Activated T-cell treated with anti-CD3 and anti-CD28 coated beads, Interleukin-2, amount 50 U/mL, for 48 hours (primary cell): Measurements from ENCODE around the gene ADAMTS4.
A peak's percentile ranks its signal among the peaks of the same experiment; 100 is the strongest.

Experiments
- DNase-seq, 2 experiments: peaks; one replicate each; pipeline ENCODE4 v3.0.0-alpha.2; 2020

Gene ADAMTS4

DNA sequence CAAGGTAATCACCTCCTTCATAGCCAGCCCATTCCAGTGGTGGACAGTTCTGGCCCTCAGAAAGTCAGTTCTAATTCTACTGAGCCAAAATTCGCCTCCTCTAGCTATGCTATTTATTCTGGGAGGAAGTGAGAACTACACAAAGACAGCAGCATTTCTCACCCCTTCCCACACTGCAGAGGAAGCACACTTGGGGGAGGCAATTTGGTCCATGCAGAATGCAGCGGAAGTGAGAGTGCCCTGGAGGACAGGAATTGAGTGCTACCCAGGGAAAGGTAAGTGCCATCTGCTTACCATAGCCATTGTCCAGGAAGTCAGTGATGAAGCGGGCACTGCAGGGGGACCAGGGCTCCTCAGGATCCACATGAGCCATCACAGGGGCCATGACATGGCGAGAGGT, 3.7 kb downstream of the ADAMTS4 start:
- DNase-seq = no peak

DNA sequence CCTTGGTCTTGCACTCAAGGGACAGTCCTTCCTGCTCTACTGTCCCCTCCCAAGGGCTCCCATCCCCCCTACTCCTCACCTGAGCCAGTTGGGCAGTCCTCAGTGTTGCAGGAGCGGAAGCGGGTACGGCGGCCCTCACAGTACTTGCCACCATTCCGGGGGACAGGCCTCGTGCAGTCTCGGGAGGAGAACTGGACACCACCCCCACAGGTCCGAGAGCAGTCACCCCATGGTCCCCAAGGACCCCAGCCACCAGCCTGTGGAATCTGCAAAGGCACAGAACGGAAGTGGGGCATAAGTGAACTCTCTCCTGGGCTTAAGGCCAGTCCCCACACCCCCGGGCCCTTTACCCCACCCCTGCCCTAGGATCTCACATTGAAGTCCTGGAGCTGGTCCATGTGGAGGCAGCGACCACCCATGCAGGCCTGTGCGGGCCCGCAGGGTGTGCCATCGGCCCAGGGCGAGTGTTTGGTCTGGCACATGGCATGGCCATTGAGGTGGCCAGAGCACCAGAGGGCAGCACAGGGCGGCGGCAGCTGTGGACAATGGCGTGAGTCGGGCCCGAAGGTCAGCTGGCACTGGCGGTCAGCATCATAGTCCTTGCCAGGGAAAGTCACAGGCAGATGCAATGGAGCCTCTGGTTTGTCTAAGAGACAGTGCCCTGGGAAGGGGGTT, 5.2 kb downstream of the ADAMTS4 start:
- DNase-seq = no peak

DNA sequence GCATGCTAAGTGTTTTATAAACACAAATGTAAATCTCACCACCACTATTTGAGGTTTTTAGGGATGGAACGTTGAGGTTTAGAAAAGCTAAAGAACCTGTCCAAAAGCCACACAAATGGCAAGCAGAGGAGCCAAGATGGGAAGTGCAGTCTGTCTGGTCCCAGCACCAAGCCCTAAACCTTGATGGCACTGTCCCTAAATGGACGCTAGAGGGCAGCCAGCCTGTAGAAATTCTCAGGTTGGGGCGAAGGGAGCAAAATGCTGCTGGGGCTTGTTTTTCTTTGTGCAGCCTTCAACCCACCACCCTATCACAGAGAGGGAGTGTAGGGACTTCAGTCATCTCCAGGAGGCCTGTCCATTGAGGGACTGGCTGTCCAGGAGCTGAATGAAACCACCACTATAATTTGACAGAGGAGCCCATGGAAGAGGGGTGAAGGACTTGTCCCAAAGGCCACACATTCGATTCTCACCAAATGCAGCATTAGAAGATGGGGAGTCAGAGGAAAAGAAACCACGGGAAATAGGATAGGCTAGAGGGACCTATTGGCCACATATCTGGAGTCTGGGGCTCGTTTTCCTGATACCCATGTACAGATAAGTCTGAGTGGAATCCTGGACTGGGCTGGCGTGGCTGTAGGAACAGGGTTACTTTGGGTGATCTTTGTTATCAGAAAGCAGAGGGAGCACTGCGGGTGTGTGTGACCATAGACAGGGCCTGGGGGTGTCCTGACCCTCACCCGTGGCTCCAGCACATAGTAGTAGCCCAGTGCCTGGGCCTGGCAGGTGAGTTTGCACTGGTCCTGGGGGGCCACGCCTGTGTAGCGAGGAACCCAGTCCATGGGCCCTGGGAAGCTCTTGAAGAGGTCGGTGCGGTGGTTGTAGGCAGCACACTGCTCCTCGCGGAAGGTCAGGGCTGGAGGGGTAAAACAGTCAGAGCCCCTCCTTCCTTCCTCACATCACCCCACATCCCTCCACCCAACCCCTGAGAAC, 6.1 kb downstream of the ADAMTS4 start:
- DNase-seq = peak; percentile 74 to 76

DNA sequence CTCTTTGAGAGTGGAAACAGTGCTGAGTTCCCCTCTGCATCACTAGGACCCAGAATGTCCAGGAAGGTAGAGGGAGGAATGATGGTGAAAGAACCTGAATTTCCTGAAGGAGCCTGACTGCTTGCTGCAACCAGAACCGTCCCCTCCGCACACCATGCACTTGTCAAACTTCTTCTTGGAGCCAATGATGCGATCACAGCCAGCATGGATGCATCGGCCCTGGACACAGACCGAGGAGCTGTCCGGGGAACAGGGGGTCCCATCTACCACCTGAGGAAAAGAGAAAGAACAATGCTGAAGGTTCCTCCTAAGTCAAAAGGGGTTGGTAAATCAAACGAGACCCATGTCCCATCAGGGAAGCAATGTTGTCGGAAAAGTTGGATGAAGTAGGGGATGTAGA, 6.9 kb downstream of the ADAMTS4 start:
- no peak for DNase-seq

DNA sequence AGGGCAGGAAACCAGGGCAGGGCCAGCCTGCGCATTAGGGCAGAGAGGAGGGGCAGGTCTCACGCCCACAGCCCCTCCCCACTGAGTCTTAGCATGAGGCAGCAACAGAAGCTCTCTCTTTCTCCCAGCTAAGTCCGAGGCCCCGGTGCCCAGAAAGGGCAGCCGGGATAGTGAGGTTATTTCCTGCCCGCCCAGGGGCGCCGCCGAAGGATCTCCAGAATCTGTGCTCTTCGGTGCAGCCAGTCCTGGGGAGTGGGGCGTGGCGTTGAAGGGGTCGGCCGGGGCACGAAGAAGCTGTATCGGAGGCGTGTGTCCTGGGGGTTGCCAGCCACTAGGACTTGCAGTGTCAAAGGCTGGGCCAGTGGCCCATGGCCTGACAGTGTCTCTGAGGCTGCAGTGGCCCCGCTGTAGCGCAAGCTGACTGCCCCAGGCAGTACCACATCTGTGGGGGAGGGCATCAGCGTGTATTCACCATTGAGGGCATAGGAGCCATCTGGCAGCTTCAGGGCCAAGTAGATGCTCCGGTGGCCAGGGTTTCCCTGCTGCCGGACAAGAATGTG, 7.8 kb downstream of the ADAMTS4 start:
- no peak for DNase-seq

DNA sequence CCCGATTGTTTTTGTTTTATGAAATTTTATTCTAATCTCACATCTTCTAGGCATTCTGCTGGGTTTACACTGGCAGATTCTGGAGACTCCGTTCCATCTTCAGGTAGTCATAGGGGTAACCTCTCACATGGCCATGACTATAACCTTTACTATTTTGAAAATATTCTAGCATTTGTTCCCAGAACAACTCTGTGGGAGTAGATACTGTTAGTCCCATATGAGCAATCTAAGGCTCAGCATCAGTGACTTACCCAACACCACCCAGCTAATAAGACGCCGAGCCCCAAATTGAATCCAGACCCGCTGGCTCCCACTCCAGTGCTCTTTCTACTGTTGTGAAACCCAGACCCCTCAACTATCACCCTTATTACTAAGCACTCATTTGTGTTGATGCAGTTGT, 9.8 kb downstream of the ADAMTS4 start:
- DNase-seq = no peak

DNA sequence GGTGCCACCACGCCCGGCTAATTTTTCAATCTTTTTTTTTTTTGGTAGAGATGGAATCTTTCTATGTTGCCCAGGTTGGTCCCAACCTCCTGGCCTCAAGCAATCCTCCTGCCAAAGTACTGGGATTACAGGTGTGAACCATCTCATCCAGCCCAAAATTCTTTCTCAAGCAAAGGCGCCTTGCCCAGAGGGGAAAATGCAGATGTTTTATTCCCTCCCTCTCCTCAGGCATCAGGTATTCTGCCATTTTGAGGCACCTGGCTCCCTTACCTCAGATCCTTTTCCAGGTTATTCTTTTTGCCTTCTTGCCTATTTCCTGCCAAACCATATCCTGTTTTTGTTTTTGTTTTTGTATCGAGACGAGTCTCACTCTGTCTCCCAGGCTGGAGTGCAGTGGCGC, 10.5 kb downstream of the ADAMTS4 start:
- no peak for DNase-seq

DNA sequence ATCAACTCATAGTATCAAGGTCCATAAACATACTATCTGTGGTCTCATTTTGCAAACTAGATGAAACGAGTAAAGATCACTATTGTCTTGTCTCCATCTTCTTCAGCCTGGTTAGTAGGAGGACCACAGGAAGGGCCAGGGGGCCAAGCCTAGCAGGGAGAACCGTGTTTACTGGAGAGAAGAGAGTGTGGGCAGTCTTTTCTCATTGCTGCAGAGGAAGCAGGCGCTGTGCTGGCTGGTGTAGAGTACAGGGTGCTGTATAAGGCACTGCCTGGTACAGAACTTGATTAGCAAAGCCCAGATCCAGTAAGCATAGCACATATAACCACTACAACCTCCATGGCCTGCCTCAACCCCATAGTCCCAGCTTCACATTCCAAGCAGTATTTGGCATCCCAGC, 11.5 kb downstream of the ADAMTS4 start:
- no peak for DNase-seq

DNA sequence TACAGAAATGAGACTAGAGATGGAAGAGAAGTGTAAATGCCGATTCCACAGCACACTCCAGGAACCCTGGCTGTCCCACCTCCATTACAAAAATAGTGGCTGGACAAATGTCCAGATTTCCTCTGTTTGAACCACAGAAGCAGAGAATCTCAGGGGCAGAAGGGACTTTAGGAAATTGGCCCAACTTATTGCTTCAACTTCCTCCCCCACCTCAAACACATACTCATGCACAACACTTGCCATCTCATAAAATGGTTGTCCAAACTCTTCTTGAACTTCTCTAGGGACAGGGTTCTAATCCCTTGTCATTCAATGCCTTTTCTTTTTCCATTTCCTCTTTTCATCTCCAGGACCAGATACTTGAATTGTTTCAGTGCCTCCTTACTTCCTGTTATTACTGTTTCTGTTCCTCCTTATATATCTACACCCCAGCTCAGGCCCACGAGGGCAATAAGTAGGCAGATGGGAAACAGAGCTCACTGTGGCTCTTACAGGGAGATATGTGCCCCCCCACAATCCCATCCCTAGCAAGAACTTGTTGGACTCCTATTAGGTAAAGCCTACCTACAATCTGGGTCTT, 13.0 kb downstream of the ADAMTS4 start:
- DNase-seq = no peak

DNA sequence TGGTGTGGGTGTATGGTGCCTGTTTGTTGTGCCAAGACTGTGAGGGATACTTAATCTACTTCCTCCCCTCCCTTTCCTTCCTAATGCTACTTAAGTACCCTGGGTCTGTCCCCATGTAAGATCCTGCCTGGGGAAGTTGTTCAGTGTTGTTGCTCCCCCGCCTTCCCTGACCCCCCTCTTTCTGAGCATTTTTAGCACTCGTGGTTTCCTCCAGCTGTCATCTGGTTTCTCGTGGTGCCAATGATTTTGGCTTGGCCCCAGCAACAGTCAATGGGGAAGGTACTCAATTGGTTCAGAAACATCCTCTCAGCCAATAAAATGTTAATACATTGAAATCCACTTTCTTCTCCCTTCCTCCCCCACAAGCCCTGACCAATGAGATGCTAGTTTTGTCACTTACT, 13.6 kb downstream of the ADAMTS4 start:
- peak; percentile 72 to 73 for DNase-seq

DNA sequence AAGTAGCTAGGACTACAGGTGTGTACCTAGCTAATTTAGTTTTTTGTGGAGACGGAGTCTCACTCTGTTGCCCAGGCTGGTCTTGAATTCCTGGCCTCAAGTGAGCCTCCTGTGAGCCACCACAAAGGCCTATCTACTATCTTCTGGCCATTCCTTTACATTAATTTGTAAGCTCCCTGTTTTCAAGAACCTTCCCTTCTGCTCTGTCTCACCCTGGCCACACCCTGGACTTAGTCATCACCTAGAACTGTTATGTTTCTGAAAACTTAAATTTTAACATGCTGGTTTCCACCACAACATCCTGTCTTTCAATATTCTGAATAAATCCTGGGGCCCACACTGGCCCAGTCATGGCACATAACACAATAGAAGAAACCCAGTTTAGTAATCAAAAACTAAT, 16.6 kb downstream of the ADAMTS4 start:
- peak; percentile 73 for DNase-seq

DNA sequence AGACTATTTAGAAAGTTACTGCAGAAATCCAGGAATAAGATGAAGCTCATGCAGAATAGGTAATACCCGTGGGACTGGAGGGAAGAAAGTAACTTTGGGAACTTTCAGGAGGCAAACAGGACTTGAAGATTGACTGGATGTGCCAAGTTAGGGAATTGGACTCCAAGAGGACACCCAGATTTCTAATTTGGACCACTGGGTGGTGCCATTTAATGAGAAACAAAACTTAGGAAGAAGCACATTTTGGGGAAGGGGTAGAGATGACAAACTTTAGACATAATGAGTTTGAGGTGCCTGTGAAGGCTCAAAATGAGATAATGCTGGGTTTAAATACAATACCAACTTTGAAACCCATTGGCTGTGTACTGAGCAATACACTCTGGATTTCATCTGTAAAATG, 18.2 kb downstream of the ADAMTS4 start:
- DNase-seq = no peak

DNA sequence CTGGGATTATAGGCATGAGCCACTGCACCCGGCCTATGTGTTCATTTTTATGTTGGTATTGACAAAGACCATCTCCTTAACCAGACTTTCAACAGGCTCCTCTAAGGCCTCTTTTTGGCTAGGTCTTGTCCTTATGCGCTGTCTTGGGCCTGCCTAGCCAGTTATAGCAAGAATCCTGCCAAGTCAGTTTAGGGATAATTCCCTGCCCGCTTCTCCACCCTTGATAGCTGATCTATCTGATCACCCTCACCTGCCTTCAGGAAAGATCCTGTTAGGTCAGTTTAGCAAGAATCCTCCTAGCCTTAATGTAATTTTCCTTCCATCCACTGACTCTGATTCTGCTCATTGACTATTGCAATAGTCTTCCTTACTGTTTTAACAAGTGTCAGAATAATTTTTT, 19.2 kb downstream of the ADAMTS4 start:
- DNase-seq = no peak

DNA sequence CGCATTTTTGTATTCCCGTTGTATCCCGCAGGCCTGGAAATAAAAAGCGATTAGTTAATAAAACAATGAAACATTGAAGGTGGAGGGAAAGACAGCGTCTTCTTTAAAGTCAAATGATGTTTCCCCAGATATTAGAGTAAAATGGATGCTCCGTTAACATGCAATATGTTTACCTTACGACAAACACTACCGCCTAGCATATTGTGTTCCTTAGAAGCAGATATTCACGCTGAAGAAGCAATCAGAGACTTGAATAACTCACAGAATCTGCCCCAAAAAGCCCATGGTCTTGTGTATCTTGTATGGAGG, 21.0 kb downstream of the ADAMTS4 start:
- DNase-seq = no peak

DNA sequence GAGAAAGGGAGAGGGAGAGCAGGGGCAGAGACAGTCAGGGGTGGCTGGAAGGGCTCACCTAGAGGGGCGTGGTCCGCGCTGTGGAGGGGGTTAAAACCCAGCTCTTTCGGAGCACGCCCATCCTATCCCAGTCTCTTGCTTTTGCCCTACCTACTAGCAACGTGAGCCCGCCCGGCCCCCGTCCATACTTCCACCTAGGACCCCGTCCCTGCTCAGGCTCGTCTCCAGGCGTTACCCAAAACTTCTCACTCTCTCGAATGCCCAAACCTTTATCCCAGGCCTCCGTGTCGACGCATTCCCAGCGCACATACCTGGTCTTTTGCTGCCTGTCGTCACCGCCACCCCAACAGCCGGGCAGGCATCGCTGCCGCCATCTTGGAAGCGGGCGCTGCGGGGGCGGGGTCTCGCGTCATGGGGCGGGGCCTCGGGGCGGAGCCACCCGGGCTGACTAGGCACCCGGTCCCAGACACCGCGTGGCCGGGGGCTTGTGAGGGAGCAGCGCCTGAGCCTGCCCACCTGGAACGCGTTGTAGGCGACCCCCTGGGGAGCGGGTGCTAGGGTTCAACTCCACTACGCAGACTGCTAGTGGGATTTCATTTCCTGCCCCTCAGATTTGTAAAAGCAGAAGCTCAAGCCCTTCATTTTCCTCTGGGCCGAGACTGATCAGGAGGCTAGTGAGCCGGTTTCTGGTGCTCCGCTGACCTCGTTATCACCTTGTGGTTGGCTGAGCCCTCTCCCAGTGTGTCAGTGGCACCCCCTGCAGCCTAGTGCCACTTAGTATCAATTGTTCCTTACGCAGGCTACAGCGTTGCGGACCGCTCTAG, 21.5 kb downstream of the ADAMTS4 start, which contains the start of gene B4GALT3:
Gene B4GALT3 (minus strand): TSS at position 396 of the 824 bp plus-strand sequence. CDS start 1,447 bp downstream, outside the sequence.
- DNase-seq = peak; percentile 98 to 99

DNA sequence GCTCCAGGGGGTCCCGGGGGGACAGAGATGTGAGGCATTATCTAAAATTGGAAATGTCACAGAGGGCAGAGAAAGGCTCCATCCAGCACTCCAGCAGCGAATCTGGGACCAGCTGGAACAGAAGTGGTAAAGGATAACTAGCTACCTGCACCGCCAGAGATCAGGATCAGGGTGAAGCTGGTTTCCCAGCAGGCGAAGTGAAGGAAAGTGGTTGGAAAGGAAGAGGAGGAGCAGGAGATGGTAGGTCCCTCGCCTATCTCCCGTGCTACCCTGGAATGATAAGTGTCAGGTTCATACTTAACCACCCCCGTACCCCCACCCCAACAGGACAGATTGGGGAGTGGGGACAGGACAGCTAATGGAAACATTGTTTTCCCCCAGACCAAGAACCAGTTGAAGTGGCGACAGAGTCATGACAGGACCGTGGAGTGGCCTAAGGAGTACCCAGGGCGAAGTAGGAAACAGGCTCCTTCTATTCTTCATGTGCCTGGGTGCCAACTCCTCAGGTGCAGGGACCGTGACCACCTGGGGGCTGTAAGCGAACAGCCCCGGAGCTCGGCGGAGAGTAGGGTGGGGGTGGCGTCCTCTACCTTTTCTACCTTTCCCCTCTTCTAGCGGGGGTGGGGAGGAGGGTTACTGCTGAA, 22.3 kb downstream of the ADAMTS4 start:
- DNase-seq = no peak

DNA sequence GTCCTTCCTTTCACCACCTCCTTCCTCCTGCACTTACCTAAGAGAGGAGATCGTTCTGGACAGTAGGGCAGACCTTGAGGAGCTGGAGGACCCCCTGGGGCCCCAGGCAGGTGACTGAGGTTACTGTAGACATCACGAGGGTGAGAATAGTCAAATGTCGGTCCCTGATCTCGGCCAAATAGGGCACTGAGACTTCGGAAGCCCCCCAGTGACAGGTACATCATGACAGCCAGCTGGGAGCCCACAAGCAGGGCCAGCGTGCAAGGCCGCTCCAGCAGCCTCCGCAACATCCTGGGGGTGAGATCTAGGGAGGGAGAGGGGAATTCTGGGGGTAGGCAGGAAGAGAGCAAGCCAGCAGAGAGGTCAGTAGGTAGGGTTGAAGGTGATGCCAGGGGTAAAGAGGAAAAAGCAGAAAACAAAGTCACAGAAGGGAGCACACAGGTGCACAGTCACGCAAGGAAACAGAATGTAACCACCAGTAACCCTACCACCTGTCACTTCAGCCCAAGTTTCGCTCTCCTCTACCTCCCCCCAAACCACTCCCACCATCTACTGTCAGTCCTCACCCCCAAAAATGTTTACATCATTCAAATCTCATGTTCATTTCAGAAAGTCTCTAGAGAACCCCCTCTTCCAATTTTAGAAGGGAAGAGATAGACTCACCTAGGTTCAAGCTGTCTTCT, 22.9 kb downstream of the ADAMTS4 start:
- no peak for DNase-seq

DNA sequence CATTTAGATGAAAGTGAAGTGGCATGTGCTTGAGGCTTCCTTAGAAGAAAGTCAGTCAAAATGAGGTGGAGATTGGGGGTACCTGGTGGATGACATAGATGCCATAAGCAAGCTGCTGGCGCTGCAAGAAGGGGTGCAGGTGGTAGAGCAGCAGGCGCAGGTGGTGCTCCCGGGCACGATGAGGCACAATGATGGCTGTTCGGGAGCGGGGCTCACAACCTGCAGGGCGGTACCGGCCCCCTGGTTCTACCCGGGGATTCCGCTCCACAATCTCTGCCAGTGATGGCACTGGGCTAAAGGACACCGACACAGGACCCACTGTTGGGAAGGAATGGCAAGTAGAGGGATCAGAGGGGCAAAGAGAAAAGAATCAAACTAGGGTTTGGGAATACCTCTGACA, 23.9 kb downstream of the ADAMTS4 start:
- no peak for DNase-seq

DNA sequence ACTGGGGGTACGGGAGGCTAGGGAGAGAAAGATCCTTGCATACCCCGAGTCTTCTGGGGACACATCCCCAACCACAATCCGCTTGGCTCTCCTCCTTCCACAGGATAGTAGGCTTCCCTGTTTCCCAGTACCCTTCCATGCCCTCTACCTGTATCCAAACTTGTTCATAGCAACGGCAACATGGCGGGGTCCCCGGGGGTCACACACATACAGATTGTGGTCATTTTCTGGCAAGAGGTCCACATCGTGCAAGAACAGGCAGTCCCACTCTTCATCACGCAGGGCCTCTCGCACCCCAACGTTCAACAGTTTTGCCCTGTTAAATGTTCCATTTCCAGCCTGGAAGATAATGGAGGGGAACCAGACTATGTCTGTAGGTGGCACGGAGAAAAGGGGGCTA, 25.1 kb downstream of the ADAMTS4 start:
- no peak for DNase-seq

DNA sequence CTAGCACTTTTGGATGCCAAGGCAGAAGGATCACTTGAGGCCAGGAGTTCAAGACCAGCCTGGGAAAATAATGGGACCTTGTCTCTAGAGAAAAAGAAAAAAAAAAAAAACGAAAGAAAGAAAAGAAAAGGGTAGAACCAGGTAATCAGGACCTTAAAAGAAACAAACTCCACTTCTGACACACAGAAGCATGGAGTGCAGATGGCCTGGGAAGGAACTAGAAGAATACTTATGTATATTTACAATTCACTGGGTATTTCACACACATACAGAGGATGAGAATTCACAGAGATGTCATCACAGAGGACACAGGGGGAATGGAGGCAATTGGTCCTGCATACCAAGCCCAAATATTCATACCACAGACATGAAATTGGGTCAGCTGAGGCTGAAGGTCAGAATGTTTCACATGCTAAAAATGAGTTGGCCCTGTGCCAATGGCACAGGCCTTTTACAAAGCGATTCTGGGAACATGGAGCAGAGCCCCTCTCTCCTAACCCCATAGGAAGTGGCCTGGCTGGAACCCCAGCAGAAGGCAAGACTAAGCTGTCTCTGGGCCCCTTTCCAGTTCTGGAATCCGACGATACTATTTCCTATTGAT, 26.0 kb downstream of the ADAMTS4 start:
- DNase-seq = no peak

DNA sequence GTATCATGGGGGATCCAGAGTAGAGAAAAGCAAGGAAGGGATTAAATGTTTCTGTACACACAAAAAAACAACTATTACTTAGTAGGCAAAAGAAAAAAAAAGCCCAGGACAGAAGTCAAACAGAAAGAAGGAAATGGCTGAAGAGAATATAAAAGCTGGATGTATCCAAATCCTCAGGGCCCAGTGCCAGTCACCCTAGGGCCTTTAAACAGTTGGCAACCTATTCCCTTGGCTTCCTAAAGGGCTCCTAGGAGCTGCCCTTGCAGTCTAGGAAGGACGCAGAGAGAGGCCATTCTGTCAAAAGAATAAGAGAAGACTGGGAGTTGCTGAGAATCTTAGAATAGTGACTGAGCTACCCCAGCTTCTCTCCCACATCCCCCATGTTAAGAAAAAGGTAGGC, 26.5 kb downstream of the ADAMTS4 start:
- DNase-seq = no peak
